G401 (cell line): Measurements from ENCODE around the gene GPR158. TPM values are rescaled to one million over a fixed set of nuclear protein-coding genes. Genes with fewer than 3 reads are reported as not detected.
"Not testable (repeated sequence)": the region's sequence is repeated elsewhere in the genome, so short reads cannot be mapped to it uniquely, and the experiment has no call there.

ENCODE experiments used
- DNase-seq: peaks from one replicate; pipeline ENCODE4 v3.0.0-alpha.2; 2015; ENCODE audit warnings: low spot score
- in situ Hi-C: cut with HindIII; loops from 2 replicates; pipeline ENCODE4 v1.10.0; 2016; ENCODE audit warnings: low sequenced_read_pairs, mixed read lengths
- total RNA-seq: library from RNA; depleted of rRNA; stranded (reverse); fragments of >200 nt; shearing (Covaris generic); gene quantifications from 2 replicates; pipeline ENCODE4 v1.2.3, GENCODE V29; 2014; rRNA removed

GPR158 gene, protein sequence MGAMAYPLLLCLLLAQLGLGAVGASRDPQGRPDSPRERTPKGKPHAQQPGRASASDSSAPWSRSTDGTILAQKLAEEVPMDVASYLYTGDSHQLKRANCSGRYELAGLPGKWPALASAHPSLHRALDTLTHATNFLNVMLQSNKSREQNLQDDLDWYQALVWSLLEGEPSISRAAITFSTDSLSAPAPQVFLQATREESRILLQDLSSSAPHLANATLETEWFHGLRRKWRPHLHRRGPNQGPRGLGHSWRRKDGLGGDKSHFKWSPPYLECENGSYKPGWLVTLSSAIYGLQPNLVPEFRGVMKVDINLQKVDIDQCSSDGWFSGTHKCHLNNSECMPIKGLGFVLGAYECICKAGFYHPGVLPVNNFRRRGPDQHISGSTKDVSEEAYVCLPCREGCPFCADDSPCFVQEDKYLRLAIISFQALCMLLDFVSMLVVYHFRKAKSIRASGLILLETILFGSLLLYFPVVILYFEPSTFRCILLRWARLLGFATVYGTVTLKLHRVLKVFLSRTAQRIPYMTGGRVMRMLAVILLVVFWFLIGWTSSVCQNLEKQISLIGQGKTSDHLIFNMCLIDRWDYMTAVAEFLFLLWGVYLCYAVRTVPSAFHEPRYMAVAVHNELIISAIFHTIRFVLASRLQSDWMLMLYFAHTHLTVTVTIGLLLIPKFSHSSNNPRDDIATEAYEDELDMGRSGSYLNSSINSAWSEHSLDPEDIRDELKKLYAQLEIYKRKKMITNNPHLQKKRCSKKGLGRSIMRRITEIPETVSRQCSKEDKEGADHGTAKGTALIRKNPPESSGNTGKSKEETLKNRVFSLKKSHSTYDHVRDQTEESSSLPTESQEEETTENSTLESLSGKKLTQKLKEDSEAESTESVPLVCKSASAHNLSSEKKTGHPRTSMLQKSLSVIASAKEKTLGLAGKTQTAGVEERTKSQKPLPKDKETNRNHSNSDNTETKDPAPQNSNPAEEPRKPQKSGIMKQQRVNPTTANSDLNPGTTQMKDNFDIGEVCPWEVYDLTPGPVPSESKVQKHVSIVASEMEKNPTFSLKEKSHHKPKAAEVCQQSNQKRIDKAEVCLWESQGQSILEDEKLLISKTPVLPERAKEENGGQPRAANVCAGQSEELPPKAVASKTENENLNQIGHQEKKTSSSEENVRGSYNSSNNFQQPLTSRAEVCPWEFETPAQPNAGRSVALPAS (N-terminal part only)
- not detected in 2 replicates for total RNA-seq

DNA sequence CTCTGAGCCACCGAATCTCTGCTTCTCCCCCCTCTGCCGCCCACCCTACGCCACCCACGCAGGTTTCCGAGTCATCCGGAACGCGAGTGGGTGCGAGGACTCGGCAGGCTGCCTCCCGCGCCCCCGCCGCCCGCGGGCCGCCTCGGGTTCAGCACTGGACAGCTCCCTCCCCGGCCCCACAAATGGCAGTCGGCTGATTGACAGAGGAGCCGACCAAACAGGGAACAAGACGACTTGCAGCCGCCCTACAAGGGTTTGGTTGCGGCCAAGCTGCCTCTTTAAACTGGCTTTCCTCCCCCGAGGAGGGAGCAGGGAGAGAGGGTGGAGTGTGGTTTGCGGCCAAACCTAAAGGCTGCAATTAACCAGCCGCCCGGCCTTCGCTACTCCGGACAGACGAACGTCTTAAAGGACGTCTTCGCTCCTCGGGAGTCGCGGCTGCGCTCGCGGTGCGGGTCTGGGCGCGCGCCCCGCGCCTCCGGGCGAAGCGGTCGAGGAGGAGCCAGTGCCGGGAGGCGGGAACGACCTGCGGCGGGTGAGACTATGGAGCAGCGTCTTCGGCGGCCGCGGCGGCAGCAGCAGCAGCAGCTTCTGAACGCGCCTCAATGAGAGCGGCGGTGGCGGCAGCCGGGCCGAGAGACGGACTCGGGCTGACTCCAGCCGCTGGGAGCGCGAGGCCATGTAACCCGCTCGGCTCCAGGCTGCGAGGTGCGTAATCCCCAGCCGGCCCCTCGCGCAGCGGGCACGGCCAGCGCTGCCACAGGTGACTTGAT lies at the start of gene GPR158:
GPR158 (plus strand) TSS at position 541 of the 770 bp plus-strand sequence. CDS start 420 bp downstream, outside the sequence.
- DNase-seq, result peak; percentile 98
- in situ Hi-C loops, result no loop called here

DNA sequence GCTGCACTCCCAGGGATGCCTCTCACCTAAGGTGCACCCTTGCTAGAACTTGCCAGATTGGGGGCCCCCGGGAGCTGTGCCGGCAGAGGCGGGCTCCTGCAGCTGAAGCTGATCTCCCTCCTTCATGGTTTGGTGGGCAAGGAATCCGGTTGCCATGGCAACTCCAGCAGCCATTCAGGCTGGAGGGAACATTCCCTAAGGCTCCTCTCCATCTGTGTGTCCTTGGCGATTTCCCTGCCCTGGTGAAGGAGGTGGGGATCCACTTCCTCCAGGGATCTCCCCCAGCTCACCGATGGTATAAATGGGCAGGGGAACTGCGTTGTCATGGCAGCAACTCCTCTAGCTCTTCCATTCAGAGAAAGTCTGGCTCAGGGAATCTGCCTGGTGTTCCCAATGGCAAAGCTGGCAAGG lies 49.6 kb upstream of the GPR158 start:
- DNase-seq, result peak; percentile 72

DNA sequence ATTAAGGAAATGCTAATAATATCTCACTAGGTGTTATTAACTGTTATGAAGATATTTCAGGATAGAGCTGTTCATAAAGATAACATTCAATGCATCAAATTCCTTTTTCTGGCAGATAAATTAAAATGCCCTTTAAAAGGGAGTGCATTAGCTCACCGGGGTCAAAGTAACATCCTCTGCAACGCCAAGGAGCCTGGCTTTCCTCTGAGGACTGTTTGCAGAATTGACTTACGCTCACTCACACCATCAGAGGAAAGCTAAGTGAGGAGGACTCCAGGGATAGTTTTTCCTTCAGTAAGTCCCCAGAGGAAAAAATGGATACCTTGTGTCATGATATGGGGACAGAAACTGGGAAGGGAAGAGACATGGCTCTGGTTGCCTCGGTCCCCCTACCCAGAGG lies 45.2 kb upstream of the GPR158 start:
- no peak for DNase-seq
- in situ Hi-C loops, result no loop called here

More for the DNA sequence above, 49.6 kb upstream of the GPR158 start:
- in situ Hi-C loops, result no loop called here

DNA sequence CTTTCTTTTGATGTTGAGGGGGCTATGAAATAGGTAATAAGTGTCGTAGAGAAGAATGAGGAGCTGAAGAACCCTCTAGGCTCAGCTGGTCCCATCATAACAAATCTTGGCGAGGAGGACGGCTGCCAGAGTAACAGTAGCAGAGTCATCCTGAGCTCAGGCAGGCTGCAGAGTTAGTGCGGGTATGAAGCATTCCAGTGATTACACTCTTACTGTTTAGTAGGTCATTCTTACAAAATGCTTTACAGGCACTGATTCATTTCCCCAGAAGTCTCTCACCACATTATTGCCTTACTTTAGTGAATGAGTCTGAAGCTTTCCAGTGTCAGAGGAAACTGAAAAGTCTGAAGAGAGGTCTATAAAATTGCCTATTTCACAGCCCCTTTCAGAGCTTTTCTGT lies 43.9 kb upstream of the GPR158 start:
- in situ Hi-C loops, result no loop called here
- DNase-seq, result no peak

DNA sequence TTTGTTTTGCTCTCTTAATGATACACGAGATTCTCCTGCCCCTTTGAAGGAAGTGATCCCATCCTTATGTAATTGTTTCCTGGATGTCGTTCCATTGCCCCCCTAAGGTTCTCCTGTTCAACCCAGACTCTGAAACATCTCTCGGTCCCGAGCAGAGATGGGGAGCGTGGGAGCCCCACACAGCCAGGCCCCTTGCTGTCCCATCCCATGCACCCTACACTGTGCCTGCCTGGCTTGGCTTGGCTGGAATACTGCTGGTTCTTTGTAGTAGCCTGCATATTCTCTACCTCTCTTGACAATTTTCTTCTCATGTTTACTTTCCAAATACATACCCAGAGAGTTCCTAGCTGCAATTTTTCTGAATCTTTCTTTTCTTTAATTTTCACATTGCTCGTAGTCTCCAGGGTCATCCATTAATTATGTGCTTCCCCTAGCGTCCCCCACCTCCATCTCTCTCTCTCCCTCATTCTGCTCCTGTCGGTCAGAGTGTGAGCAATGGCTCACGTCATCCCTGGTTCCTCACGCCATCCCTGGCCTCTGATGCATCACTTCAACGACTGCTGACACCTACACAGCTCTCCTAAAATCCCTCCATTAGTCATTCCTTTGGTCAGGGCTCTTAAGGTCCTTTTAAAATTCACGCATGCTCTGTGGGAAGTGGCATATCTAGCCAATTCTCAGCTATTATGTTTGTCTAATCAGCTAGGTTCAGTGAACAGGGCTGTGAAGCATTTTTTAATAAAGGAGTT lies 32.5 kb upstream of the GPR158 start:
- in situ Hi-C loops, result no loop called here
- no peak for DNase-seq

DNA sequence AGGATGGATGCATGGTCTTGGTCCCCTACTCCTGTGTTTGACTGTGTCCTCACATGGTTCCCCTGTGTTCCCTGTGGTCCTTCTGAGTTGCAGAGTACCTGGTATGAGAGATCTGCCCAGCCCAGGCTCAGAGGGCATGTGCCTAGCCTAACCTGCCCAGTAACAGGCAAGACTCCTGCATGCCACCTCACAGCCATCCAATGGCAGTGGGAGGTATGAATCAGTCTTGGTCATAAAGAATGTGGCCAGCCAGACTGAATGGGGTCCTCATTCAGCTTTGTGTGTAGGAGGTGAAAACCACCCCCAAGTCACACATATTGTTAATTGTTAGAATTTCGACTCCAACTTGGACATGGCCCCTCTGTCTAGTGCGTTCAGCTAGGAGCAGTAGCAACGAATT lies 17.2 kb upstream of the GPR158 start:
- in situ Hi-C loops, result no loop called here
- DNase-seq, result no peak

DNA sequence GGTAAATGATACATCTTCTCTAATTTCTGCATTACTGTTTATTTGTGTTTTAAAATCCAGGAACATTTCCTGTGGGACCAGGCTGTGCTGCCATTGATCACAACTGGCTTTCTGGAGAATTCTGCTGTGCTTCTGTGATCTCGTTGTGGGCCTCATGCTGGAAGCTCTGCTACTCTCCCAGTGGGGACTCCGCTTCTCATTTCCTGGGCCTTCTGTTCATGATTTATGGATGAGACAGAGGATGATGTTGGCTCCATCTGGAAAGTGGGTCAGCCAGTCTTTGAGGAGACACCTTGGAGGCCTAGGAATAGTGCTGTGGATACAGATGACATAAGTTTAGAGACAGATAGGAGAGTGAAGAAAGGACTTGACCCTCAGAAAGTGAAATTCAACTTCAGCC lies 15.2 kb upstream of the GPR158 start:
- peak; percentile 82 for DNase-seq
- in situ Hi-C loops, result no loop called here

DNA sequence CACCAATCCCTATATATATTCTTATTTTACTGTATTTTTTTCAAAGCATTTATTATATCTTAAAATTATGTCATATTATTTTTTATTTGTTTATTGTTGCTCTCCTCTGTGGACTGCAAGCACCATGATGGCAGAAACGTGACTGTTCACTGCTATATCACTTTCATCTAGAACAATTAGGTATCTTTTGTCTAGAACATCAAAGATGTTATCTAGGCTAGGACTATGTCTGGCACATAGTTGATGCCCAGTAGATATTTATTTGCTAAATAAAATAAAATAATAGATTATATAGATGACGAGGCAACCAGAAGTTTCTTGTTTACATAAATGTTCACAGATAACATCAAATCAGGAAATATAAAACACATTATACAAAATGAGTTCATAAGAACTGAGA lies 12.4 kb upstream of the GPR158 start:
- in situ Hi-C loops, result no loop called here
- no peak for DNase-seq

DNA sequence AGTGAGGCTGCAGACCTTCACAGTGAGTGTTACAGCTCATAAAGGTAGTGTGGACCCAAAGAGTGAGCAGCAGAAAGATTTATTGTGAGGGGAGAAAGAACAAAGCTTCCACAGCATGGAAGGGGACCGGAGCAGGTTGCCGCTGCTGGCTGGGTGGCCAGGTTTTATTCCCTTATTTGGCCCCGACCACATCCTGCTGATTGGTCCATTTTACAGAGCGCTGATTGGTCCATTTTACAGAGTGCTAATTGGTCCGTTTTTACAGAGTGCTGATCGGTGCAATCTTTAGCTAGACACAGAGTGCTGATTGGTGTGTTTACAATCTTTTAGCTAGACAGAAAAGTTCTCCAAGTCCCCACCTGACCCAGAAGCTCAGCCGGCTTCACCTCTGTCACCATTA lies 11.3 kb upstream of the GPR158 start:
- in situ Hi-C loops, DNase-seq: not testable (repeated sequence)

DNA sequence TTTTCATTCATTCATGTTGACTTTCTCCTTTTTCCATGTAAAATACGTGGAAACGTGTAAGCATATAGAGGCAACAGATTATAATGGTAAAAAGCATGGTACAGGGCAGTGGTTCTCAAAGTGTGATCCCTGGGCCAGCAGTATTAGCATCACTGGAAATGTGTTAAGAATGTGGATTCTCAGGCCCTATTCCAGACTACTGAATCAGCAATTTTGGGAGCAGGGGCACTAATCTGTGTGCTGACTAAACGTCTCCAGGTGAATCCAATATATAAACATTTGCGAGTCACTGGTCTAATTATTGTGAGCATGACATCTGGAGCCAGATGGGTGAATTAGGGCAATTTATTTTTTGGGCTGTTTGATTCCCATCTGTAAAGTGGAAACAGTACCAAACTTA lies 5.1 kb upstream of the GPR158 start:
- in situ Hi-C loops, result no loop called here

DNA sequence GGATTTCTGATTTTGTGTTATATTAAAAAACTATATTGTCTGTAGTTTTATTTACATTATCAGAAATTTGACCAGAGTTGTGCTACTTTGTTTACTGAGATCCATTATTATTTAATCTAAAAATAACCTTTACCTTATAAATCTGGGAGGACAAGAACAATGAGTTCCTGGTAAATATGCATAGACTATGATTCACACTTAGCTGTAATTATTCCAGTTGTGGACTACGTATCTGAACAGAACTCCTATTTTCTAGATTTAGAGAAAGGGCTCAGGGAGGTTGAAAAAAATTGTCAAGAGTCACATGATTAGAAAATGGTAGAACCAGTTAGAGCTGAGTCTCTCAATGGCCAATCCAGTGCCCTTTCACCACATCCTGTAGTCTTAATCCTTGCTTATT lies 4.2 kb upstream of the GPR158 start:
- DNase-seq, result no peak
- in situ Hi-C loops, result no loop called here

More for the DNA sequence above, 5.1 kb upstream of the GPR158 start:
- DNase-seq, result no peak

DNA sequence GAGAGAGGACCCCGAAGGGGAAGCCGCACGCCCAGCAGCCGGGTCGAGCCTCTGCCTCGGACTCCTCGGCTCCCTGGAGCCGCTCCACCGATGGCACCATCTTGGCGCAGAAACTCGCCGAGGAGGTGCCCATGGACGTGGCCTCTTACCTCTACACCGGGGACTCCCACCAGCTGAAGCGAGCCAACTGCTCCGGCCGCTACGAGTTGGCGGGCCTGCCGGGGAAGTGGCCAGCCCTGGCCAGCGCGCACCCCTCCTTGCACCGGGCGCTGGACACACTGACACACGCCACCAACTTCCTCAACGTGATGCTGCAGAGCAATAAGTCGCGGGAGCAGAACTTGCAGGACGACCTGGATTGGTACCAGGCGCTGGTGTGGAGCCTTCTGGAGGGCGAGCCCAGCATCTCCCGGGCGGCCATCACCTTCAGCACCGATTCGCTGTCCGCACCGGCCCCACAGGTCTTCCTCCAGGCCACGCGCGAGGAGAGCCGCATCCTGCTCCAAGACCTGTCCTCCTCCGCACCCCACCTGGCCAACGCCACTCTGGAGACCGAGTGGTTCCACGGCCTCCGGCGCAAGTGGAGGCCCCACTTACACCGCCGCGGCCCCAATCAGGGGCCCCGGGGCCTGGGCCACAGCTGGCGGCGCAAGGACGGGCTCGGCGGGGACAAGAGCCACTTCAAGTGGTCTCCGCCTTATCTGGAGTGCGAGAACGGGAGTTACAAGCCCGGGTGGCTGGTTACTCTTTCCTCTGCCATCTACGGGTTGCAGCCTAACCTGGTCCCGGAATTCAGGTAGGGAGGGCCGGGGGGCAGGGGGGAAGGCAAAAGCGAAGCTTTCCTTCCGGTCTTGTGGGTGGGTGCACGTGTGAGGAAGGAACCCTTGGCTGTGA lies 973 bp downstream of the GPR158 start:
- peak; percentile 61 for DNase-seq

DNA sequence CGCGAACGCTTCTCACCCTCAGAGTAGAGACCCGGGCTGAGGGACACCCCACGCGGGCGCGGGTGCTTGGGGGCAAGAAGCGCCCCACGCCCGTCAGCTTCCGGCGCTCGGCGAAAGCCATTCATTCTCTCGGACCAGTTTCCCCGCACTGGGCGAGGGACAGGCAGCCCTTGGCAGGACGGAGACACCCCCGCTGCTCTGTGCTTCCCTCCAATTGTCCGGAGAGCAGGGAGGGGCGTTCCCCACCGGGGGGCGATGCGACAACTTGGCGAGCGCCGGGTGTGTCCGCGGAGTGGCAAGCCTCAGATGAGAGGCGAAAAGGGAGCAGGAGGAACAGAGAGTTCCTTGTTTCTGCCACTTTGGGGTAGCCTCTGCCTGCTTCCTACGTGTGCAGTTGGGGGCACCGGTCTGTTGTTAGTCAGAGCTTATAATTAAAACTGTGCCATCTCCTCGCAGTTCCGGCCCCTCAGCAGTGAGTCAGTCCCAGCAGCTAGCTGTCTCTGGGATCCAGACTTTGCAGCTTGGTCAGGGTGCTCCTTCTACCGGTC lies 1.7 kb downstream of the GPR158 start:
- in situ Hi-C loops, result no loop called here
- peak; percentile 63 for DNase-seq

More for the DNA sequence above, 973 bp downstream of the GPR158 start:
- in situ Hi-C loops, result no loop called here

DNA sequence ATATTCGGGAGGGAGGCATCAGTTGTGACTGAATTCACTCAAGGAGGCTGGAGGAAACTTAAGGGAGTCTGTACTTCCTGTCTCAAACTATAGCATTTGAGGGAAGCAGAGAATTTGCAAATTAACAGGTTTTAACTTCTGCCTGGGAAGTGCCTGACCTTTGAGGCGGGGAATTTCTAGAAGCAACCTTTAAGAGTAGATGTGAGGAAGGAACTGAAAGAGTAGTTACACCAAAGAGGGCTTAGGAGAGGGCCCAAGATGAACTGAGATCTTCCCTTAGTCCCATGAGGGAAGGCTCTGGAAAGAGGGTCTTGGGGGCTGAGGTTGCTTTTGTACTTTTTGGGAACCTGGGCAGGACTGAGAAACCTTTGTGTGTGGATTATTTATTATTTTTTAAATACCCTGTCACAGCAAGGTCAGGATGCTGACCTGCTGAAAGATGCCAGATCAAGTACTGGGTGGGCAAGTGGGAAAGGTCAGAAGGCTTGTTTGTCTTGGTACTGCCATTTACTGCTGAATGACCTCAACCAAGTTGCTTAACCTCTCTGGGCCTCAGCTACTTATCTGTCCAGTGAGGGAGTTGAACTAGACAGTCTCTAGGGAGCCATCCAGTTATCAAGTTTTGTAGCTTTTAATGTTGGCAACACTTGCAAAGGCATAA lies 2.4 kb downstream of the GPR158 start:
- in situ Hi-C loops, result no loop called here
- DNase-seq, result no peak

DNA sequence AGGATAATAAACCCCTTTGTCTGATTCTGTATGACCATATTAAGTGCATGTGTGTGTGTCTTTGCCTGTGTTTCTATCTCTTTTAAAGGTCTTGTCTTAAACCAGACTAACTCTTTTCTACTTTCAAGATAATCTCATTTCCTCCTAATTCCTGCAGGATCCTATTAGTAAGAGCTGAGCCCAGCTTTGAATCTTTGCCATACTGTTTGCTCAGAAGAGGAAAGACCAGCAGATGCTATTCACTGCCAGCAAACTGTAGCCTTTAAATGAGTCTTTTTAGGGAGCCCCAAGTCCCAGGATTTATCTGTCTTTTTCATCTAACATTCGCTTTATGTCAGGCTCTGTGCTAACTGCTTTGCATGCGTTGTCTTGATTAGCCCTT lies 2.9 kb downstream of the GPR158 start:
- in situ Hi-C loops, result no loop called here
- peak; percentile 71 for DNase-seq

DNA sequence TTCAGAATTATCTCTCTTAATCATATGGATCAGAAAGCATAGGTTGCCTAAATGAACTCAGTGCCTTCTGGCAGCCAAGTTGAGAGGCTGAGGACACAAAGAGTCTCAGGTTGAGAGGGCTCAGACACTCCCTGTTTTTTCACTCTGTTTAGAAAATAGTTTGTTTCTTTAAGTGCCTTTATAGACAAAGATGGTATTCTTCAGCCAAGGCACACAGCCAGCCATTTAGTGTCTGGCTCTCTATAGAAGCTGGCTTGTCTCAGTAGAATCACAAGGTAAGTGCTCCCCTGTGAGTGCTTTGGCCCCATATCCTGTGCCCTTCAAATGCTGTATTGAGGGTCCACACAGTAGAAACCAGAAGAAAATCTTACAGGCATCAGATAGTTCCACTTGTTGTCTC lies 3.6 kb downstream of the GPR158 start:
- DNase-seq, result no peak
- in situ Hi-C loops, result no loop called here
